ENCODE data around the gene MAP3K2. TPM values are rescaled to one million over a fixed set of nuclear protein-coding genes. Genes with fewer than 3 reads are reported as not detected.

Gene MAP3K2
- total and polyA plus RNA-seq, 5 donors from 2014 or later, result 48.4 to 95.7 (median 50.6) TPM

DNA sequence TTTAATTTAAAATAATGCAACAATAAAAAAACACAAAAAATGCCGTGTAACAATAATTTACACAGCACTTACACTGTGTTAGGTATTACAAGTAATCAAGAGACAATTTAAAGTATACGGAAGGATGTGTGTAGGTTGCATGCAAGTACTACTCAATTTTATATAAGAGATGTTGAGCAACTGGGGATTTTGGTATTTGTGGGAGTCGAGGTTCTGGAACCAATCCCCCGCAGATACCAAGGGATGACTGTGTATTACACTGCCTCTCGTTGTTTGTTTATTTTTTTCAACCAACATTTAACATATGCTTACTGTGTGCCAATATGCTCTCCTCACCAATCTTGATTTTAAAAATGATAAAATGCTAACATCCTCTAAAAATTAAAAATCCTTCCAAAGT is 24.8 kb downstream of the MAP3K2 start:
- Mint-ChIP-seq H3K4me3 (no peak overlapping the region), H3K36me3 (no peaks in the 10 kb centered on the region), H3K4me1 (peaks cover 43 to 93% (median 66%) of the 10 kb centered on the region in 4 donors), H3K27ac (no peak overlapping the region), H3K9me3 (no peaks in the 10 kb centered on the region), H3K27me3 (no peaks in the 10 kb centered on the region)
- Histone ChIP-seq H3K4me3 (ENCODE audit: low read depth, low read length) (no peak overlapping the region), H3K27ac (ENCODE audit: insufficient read depth, low read length, poor library complexity, severe bottlenecking) (no peak overlapping the region), H3K36me3 (ENCODE audit: control insufficient read depth, insufficient read depth, low read length) (no peaks in the 10 kb centered on the region), H3K27me3 (ENCODE audit: control insufficient read depth, insufficient read depth, low read length) (no peaks in the 10 kb centered on the region), H3K9me3 (ENCODE audit: control insufficient read depth in 2 of 2, low read length in 2 of 2) (no peaks in the 10 kb centered on the region), H3K4me1 (ENCODE audit: control insufficient read depth, insufficient read depth, low read length, poor library complexity, severe bottlenecking) (peaks cover 25% of the 10 kb centered on the region)
- DNase-seq (no peak), ATAC-seq (ENCODE audit: low read depth in 2 of 2) (no peak)

- H3K4me3 ChIP-seq (ENCODE audit: low read depth, low read length), result no peak overlapping the region
- H3K4me1 Mint-ChIP-seq, result peaks cover 46 to 93% (median 67%) of the 10 kb centered on the region in 4 donors
- H3K4me1 ChIP-seq (ENCODE audit: control insufficient read depth, insufficient read depth, low read length, poor library complexity, severe bottlenecking), result peaks cover 25% of the 10 kb centered on the region
- H3K27me3 ChIP-seq (ENCODE audit: control insufficient read depth, insufficient read depth, low read length), result no peaks in the 10 kb centered on the region
- H3K9me3 Mint-ChIP-seq, result no peaks in the 10 kb centered on the region
- no peaks in the 10 kb centered on the region for H3K36me3 ChIP-seq (ENCODE audit: control insufficient read depth, insufficient read depth, low read length)
- no peaks in the 10 kb centered on the region for H3K27me3 Mint-ChIP-seq
- no peaks in the 10 kb centered on the region for H3K36me3 Mint-ChIP-seq
- H3K27ac ChIP-seq (ENCODE audit: insufficient read depth, low read length, poor library complexity, severe bottlenecking), result no peak overlapping the region
- no peak for DNase-seq
- H3K4me3 Mint-ChIP-seq, result peak overlapping the region in 1 of 4 donors; percentile 58
- H3K27ac Mint-ChIP-seq, result no peak overlapping the region
- H3K9me3 ChIP-seq (ENCODE audit: control insufficient read depth in 2 of 2, low read length in 2 of 2), result no peaks in the 10 kb centered on the region
- ATAC-seq (ENCODE audit: low read depth in 2 of 2), result no peak
Observed at GRCh38 chr2:127361929-127362885, 25.6 kb downstream of the MAP3K2 start.

DNA sequence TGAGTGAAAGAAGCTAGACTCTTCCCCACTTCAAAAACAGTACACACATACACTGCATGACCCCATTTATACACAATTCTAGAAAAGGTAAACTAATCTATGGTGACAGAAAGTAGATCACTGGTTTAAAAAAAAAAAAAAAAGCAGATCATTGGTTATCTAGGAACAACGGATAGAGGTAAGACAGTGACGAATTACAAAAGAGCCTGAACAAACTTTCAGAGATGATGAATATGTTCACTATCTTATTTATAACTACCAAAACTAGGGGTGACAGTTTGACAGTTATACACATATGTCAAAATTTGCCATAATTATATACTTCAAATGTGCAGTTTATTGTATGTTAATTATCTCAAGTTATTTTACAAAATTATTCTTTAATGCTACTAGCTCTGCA is 27.5 kb downstream of the MAP3K2 start:
- DNase-seq (no peak), ATAC-seq (ENCODE audit: low read depth in 2 of 2) (no peak)
- H3K36me3 ChIP-seq (ENCODE audit: control insufficient read depth, insufficient read depth, low read length), result no peaks in the 10 kb centered on the region
- no peak overlapping the region for H3K27ac Mint-ChIP-seq
- no peaks in the 10 kb centered on the region for H3K36me3 Mint-ChIP-seq
- no peak overlapping the region for H3K4me3 ChIP-seq (ENCODE audit: low read depth, low read length)
- H3K27me3 Mint-ChIP-seq, result no peaks in the 10 kb centered on the region
- H3K9me3 ChIP-seq (ENCODE audit: control insufficient read depth in 2 of 2, low read length in 2 of 2), result no peaks in the 10 kb centered on the region
- H3K27ac ChIP-seq (ENCODE audit: insufficient read depth, low read length, poor library complexity, severe bottlenecking), result no peak overlapping the region
- H3K4me1 ChIP-seq (ENCODE audit: control insufficient read depth, insufficient read depth, low read length, poor library complexity, severe bottlenecking), result peaks cover 22% of the 10 kb centered on the region
- H3K4me3 Mint-ChIP-seq, result no peak overlapping the region
- H3K9me3 Mint-ChIP-seq, result no peaks in the 10 kb centered on the region
- no peaks in the 10 kb centered on the region for H3K27me3 ChIP-seq (ENCODE audit: control insufficient read depth, insufficient read depth, low read length)
- H3K4me1 Mint-ChIP-seq, result peaks cover 45 to 91% (median 65%) of the 10 kb centered on the region in 4 donors

DNA sequence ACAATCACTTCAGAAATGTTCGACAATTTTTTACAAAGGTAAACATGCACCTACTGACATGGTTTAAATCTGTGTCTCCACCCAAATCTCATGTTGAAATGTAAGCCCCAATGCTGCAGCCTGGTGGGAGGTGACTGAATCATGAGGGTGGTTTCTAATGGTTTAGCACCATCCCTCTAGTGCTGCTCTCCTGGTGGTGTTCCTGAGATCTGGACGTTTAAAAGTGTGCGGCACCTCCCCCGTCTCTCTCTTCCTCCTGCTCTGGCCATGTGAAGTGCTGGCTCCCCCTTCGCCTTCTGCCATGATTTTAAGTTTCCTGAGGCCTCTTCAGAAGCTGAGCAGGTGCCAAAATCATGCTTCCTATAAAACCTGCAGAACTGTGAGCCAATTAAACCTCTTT is 28.3 kb downstream of the MAP3K2 start:
- Mint-ChIP-seq H3K36me3 (no peaks in the 10 kb centered on the region), H3K4me3 (peak overlapping the region in 1 of 4 donors; percentile 28), H3K27ac (peak overlapping the region in 1 of 3 donors; percentile 28), H3K9me3 (no peaks in the 10 kb centered on the region), H3K4me1 (peaks cover 50 to 91% (median 67%) of the 10 kb centered on the region in 4 donors), H3K27me3 (no peaks in the 10 kb centered on the region)
- no peaks in the 10 kb centered on the region for H3K27me3 ChIP-seq (ENCODE audit: control insufficient read depth, insufficient read depth, low read length)
- no peaks in the 10 kb centered on the region for H3K9me3 ChIP-seq (ENCODE audit: control insufficient read depth in 2 of 2, low read length in 2 of 2)
- peaks cover 21% of the 10 kb centered on the region for H3K4me1 ChIP-seq (ENCODE audit: control insufficient read depth, insufficient read depth, low read length, poor library complexity, severe bottlenecking)
- H3K27ac ChIP-seq (ENCODE audit: insufficient read depth, low read length, poor library complexity, severe bottlenecking), result no peak overlapping the region
- ATAC-seq (ENCODE audit: low read depth in 2 of 2) (no peak), DNase-seq (no peak)
- H3K4me3 ChIP-seq (ENCODE audit: low read depth, low read length), result no peak overlapping the region
- H3K36me3 ChIP-seq (ENCODE audit: control insufficient read depth, insufficient read depth, low read length), result no peaks in the 10 kb centered on the region

DNA sequence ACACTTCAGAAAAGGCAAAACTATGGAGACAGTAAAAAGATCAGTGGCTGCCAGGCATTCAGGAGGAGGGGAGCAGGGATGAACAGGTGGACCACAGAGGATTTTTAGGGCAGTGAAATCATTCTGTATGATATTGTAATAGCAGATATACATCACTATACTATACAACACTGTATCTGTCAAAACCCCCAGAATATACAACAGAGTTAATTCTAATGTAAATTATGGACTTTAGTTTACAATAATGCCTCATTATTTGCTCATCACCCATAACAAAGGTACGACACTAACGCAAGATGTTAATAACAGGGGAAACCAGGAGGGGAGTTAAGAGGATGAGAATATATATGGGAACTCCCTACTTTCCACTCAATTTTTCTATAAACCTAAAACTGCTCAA is 28.8 kb downstream of the MAP3K2 start:
- ATAC-seq (ENCODE audit: low read depth in 2 of 2) (no peak), DNase-seq (no peak)
- Mint-ChIP-seq H3K27ac (no peak overlapping the region), H3K4me1 (peaks cover 47 to 89% (median 65%) of the 10 kb centered on the region in 4 donors), H3K27me3 (no peaks in the 10 kb centered on the region), H3K9me3 (no peaks in the 10 kb centered on the region), H3K36me3 (no peaks in the 10 kb centered on the region), H3K4me3 (no peak overlapping the region)
- Histone ChIP-seq H3K9me3 (ENCODE audit: control insufficient read depth in 2 of 2, low read length in 2 of 2) (no peaks in the 10 kb centered on the region), H3K27me3 (ENCODE audit: control insufficient read depth, insufficient read depth, low read length) (no peaks in the 10 kb centered on the region), H3K4me3 (ENCODE audit: low read depth, low read length) (no peak overlapping the region), H3K27ac (ENCODE audit: insufficient read depth, low read length, poor library complexity, severe bottlenecking) (no peak overlapping the region), H3K4me1 (ENCODE audit: control insufficient read depth, insufficient read depth, low read length, poor library complexity, severe bottlenecking) (peaks cover 19% of the 10 kb centered on the region), H3K36me3 (ENCODE audit: control insufficient read depth, insufficient read depth, low read length) (no peaks in the 10 kb centered on the region)

DNA sequence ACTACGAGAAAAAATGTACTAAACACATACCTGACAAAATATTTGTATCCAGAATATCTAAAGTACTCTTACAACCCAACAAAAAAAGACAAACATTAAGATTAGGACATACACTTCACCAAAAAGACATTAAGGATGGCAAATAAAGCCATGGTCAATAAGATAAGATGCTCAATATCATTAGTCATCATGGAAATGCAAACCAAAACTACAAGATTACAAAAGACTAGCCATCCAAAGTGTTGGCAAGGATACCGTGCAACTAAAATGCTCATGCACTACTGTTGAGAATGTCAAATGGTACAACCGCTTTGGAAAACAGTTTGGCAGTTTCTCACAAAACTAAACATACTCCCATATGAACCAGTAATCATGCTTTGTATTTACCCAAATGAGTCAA is 29.7 kb downstream of the MAP3K2 start:
- no peaks in the 10 kb centered on the region for H3K36me3 ChIP-seq (ENCODE audit: control insufficient read depth, insufficient read depth, low read length)
- no peak overlapping the region for H3K4me3 ChIP-seq (ENCODE audit: low read depth, low read length)
- Mint-ChIP-seq H3K4me1 (peaks cover 43 to 80% (median 59%) of the 10 kb centered on the region in 4 donors), H3K27ac (no peak overlapping the region), H3K9me3 (no peaks in the 10 kb centered on the region), H3K36me3 (no peaks in the 10 kb centered on the region), H3K4me3 (no peak overlapping the region), H3K27me3 (no peaks in the 10 kb centered on the region)
- DNase-seq (no peak), ATAC-seq (ENCODE audit: low read depth in 2 of 2) (no peak)
- no peaks in the 10 kb centered on the region for H3K9me3 ChIP-seq (ENCODE audit: control insufficient read depth in 2 of 2, low read length in 2 of 2)
- H3K27me3 ChIP-seq (ENCODE audit: control insufficient read depth, insufficient read depth, low read length), result no peaks in the 10 kb centered on the region
- H3K4me1 ChIP-seq (ENCODE audit: control insufficient read depth, insufficient read depth, low read length, poor library complexity, severe bottlenecking), result peaks cover 10% of the 10 kb centered on the region
- H3K27ac ChIP-seq (ENCODE audit: insufficient read depth, low read length, poor library complexity, severe bottlenecking), result no peak overlapping the region

DNA sequence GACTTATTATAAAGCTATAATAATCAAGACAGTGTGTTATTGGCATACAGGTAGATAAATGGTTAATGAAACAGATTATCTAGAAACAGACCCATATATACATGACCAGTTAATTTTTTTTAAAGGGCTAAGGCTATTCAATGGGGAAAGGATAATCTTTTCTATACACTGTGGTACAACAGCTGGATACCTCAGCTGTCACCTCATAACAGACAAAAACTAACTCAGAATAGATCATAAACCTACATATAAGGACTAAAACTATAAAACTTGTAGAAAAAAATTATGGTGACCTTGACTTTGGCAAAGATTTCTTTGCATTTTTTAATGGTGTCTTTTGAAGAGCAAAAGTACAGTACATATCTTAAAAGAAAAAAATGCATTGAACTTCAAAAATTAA is 30.2 kb downstream of the MAP3K2 start:
- Mint-ChIP-seq H3K36me3 (no peaks in the 10 kb centered on the region), H3K4me3 (no peak overlapping the region), H3K27ac (no peak overlapping the region), H3K27me3 (no peaks in the 10 kb centered on the region), H3K9me3 (no peaks in the 10 kb centered on the region), H3K4me1 (peaks cover 41 to 76% (median 56%) of the 10 kb centered on the region in 4 donors)
- Histone ChIP-seq H3K4me1 (ENCODE audit: control insufficient read depth, insufficient read depth, low read length, poor library complexity, severe bottlenecking) (peaks cover 7% of the 10 kb centered on the region), H3K27ac (ENCODE audit: insufficient read depth, low read length, poor library complexity, severe bottlenecking) (no peak overlapping the region), H3K27me3 (ENCODE audit: control insufficient read depth, insufficient read depth, low read length) (no peaks in the 10 kb centered on the region), H3K4me3 (ENCODE audit: low read depth, low read length) (no peak overlapping the region), H3K9me3 (ENCODE audit: control insufficient read depth in 2 of 2, low read length in 2 of 2) (no peaks in the 10 kb centered on the region), H3K36me3 (ENCODE audit: control insufficient read depth, insufficient read depth, low read length) (no peaks in the 10 kb centered on the region)
- no peak for ATAC-seq (ENCODE audit: low read depth in 2 of 2)
- DNase-seq, result no peak

GRCh38 chr2:127356531-127356930 is 31.2 kb downstream of the MAP3K2 start:
- no peaks in the 10 kb centered on the region for H3K9me3 ChIP-seq (ENCODE audit: control insufficient read depth in 2 of 2, low read length in 2 of 2)
- Mint-ChIP-seq H3K4me1 (peaks cover 37 to 76% (median 56%) of the 10 kb centered on the region in 4 donors), H3K36me3 (no peaks in the 10 kb centered on the region), H3K27ac (no peak overlapping the region), H3K4me3 (no peak overlapping the region), H3K9me3 (no peaks in the 10 kb centered on the region), H3K27me3 (no peaks in the 10 kb centered on the region)
- ATAC-seq (ENCODE audit: low read depth in 2 of 2) (no peak), DNase-seq (no peak)
- no peaks in the 10 kb centered on the region for H3K36me3 ChIP-seq (ENCODE audit: control insufficient read depth, insufficient read depth, low read length)
- H3K27me3 ChIP-seq (ENCODE audit: control insufficient read depth, insufficient read depth, low read length), result no peaks in the 10 kb centered on the region
- peaks cover 2% of the 10 kb centered on the region for H3K4me1 ChIP-seq (ENCODE audit: control insufficient read depth, insufficient read depth, low read length, poor library complexity, severe bottlenecking)
- no peak overlapping the region for H3K27ac ChIP-seq (ENCODE audit: insufficient read depth, low read length, poor library complexity, severe bottlenecking)
- H3K4me3 ChIP-seq (ENCODE audit: low read depth, low read length), result no peak overlapping the region

All from CD4-positive, CD25-positive, alpha-beta regulatory T cell (primary cell).